Lower lobe of right lung (tissue), 2 donors: ENCODE results near the gene ARHGDIA. TPM values are rescaled to one million over a fixed set of nuclear protein-coding genes. Genes with fewer than 3 reads are reported as not detected.

Experiments
- ATAC-seq, 2 donors: fragments of 200-7000 bp; cut with Tn5 transposase; one replicate each; pipeline ENCODE4 v1.9.1; 2020 to 2022; ENCODE audit warnings: mild to moderate bottlenecking in 2 of 2, moderate library complexity in 2 of 2
- DNase-seq: peaks from one replicate; pipeline ENCODE4 v3.0.0-alpha.2; 2020
- H3K27ac ChIP-seq: fragments of 200-600 bp; one replicate; pipeline ENCODE4 v1.8.0; 2022
- H3K27me3 ChIP-seq: fragments of 200-600 bp; one replicate; pipeline ENCODE4 v1.8.0; 2022; ENCODE audit warnings: low read depth
- H3K36me3 ChIP-seq: fragments of 200-600 bp; one replicate; pipeline ENCODE4 v1.8.0; 2022; ENCODE audit warnings: mild to moderate bottlenecking
- H3K4me1 ChIP-seq: fragments of 200-600 bp; one replicate; pipeline ENCODE4 v1.8.0; 2022
- H3K4me3 ChIP-seq: fragments of 200-600 bp; one replicate; pipeline ENCODE4 v1.8.0; 2022; ENCODE audit warnings: mild to moderate bottlenecking
- H3K9me3 ChIP-seq: fragments of 200-600 bp; one replicate; pipeline ENCODE4 v1.8.0; 2022
- intact Hi-C: fragments of 100-400 bp; cut with DNase I; formaldehyde crosslinking; loops from one replicate; pipeline ENCODE4 v1.11.0; 2022
- total RNA-seq: library from RNA; stranded (reverse); fragmentation: NEBNext Ultra II Directional; extraction: Animal tissue kit (Norgen Biotek cat#: 25700); gene quantifications from one replicate; pipeline ENCODE4 v1.2.1, GENCODE V29; 2021
- TF ChIP-seq, protein P1 (sequence below): fragments of 200-600 bp; IDR thresholded peaks from one replicate; pipeline ENCODE4 v1.8.0; 2022; ENCODE audit warnings: antibody characterized with exemption, mild to moderate bottlenecking
- donor health status: DM: no; HTN: yes; CAD: no; lungs with severe emphysema.

Gene ARHGDIA
- total RNA-seq, 1 donor from 2014 or later, result 331 TPM

DNA sequence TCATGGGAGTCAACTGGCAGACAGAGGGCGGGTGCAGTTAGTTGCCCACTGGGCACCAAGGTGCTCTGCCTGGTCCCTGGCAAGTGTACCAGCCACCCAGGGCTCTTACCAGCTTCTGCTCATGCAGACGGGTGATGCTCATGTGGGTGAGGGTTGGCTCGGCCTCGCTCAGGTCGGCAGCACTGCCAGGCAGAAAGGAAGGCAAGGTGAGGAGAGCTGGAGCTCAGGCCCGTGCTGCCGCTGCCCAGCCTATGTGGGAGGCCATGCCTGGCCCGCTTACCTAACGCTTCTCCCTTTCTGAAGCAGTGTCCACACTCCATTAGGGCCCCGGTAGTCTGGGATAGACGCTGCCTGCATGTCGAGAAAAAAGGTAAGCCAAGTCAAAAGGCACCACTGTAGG is 44.2 kb upstream of the ARHGDIA start:
- peaks cover 59% of the 10 kb centered on the region for H3K36me3 ChIP-seq
- ATAC-seq, result no peak
- no peaks in the 10 kb centered on the region for H3K27me3 ChIP-seq
- TF ChIP-seq, protein P1, sequence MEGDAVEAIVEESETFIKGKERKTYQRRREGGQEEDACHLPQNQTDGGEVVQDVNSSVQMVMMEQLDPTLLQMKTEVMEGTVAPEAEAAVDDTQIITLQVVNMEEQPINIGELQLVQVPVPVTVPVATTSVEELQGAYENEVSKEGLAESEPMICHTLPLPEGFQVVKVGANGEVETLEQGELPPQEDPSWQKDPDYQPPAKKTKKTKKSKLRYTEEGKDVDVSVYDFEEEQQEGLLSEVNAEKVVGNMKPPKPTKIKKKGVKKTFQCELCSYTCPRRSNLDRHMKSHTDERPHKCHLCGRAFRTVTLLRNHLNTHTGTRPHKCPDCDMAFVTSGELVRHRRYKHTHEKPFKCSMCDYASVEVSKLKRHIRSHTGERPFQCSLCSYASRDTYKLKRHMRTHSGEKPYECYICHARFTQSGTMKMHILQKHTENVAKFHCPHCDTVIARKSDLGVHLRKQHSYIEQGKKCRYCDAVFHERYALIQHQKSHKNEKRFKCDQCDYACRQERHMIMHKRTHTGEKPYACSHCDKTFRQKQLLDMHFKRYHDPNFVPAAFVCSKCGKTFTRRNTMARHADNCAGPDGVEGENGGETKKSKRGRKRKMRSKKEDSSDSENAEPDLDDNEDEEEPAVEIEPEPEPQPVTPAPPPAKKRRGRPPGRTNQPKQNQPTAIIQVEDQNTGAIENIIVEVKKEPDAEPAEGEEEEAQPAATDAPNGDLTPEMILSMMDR, result no peak
- no peaks in the 10 kb centered on the region for H3K9me3 ChIP-seq
- DNase-seq, result no peak
- intact Hi-C loops, result no loop called here
- H3K4me3 ChIP-seq, result no peak overlapping the region
- H3K27ac ChIP-seq, result no peak overlapping the region
- H3K4me1 ChIP-seq, result peaks cover 39% of the 10 kb centered on the region

GRCh38 chr17:81914103-81914850 is 43.1 kb upstream of the ARHGDIA start:
- TF ChIP-seq, protein P1, result no peak
- DNase-seq (no peak), ATAC-seq (no peak)
- Histone ChIP-seq H3K9me3 (no peaks in the 10 kb centered on the region), H3K4me3 (no peak overlapping the region), H3K36me3 (peaks cover 49% of the 10 kb centered on the region), H3K4me1 (peaks cover 42% of the 10 kb centered on the region), H3K27me3 (no peaks in the 10 kb centered on the region), H3K27ac (no peak overlapping the region)
- intact Hi-C loops, result no loop called here

DNA sequence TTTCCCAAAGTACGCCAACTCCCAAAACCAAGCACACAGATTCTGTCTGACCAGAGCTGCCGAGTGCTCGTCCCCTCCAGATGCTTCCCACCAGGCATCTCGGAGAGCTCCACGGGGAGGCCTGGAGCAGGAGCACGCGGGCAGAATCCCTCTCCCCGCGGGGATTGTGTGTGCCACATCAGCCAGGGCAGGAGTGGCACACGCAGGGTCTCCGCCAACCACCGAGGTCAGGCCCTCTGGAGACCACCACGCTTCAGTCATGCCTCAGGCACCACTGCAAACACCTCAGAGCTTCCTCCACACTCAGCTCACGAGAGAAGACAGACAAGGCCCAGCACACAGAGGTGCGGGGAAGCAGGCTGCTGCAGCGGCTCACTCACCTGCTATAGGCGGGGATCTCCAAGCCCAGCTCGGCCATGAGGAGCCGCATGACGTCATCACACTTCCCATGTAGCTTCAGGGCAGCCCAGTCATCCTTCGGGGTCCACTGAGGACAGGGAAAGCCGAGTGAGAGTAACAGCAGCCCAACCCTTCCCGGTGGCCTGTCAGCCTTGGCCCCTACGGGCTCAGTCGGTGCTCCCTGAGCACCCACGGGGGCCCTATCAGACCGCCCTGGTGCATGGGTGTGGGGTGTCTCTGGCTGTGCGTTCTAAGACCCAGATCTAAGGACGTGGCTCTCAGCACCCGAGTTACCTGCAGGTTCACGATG is 42.4 kb upstream of the ARHGDIA start:
- H3K27ac ChIP-seq, result no peak overlapping the region
- TF ChIP-seq, protein P1, result no peak
- ATAC-seq (no peak), DNase-seq (no peak)
- no peaks in the 10 kb centered on the region for H3K9me3 ChIP-seq
- H3K27me3 ChIP-seq, result no peaks in the 10 kb centered on the region
- H3K4me1 ChIP-seq, result peaks cover 38% of the 10 kb centered on the region
- intact Hi-C loops, result no loop called here
- no peak overlapping the region for H3K4me3 ChIP-seq
- H3K36me3 ChIP-seq, result peaks cover 51% of the 10 kb centered on the region

- Histone ChIP-seq H3K27ac (no peak overlapping the region), H3K9me3 (no peaks in the 10 kb centered on the region), H3K4me3 (no peak overlapping the region), H3K27me3 (no peaks in the 10 kb centered on the region), H3K4me1 (peaks cover 33% of the 10 kb centered on the region), H3K36me3 (peaks cover 57% of the 10 kb centered on the region)
- TF ChIP-seq, protein P1, result no peak
- DNase-seq (no peak), ATAC-seq (no peak)
- intact Hi-C loops, result no loop called here
Observed at GRCh38 chr17:81912441-81913309, 41.5 kb upstream of the ARHGDIA start.

DNA sequence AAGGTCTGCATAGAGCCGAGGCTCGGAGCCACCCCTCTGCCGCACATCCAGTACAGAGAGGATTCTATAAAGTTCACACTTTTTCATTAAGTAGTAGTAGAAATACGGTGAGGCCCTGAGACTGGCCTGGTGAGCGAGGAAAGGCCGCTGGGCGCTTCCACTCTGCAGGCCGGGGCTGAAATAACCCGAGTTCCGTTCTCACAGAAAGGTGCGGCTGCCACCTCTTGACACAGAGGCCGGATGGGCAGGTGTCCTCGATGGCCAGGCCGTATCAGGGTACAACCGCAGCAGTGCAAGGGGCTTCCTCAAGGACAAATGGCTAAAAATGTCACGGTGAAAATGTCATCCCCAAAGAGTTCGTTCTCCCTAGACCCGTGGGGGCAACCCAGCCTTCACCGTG is 40.8 kb upstream of the ARHGDIA start:
- peak overlapping the region; percentile 17 for H3K4me3 ChIP-seq
- H3K4me1 ChIP-seq, result peaks cover 28% of the 10 kb centered on the region
- TF ChIP-seq, protein P1, result no peak
- H3K27me3 ChIP-seq, result no peaks in the 10 kb centered on the region
- no peak for ATAC-seq
- H3K9me3 ChIP-seq, result no peaks in the 10 kb centered on the region
- H3K36me3 ChIP-seq, result peaks cover 57% of the 10 kb centered on the region
- DNase-seq, result no peak
- intact Hi-C loops, result no loop called here
- peak overlapping the region; percentile 53 for H3K27ac ChIP-seq
